ENCODE data around the gene ZNF106.

DNA sequence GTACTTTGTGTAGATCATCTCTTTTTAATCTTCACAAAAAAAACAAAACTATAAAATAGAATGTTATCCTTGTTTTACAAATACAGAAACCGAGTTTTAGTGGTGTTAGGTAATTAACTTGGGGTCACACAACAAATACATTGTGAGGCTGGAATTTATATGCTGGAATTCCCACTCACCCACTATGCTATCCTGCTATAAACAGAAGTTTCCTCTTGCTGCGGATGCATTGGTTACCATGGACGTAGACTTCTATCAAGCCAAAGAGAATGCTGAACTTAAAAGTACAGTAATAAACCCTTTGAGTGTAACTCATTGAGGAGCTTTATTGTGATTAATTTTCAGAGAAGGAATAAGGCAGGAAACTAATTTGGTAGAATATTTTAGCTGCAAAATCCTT, 13.7 kb upstream of the ZNF106 start:
- TF ChIP-seq, protein P1, sequence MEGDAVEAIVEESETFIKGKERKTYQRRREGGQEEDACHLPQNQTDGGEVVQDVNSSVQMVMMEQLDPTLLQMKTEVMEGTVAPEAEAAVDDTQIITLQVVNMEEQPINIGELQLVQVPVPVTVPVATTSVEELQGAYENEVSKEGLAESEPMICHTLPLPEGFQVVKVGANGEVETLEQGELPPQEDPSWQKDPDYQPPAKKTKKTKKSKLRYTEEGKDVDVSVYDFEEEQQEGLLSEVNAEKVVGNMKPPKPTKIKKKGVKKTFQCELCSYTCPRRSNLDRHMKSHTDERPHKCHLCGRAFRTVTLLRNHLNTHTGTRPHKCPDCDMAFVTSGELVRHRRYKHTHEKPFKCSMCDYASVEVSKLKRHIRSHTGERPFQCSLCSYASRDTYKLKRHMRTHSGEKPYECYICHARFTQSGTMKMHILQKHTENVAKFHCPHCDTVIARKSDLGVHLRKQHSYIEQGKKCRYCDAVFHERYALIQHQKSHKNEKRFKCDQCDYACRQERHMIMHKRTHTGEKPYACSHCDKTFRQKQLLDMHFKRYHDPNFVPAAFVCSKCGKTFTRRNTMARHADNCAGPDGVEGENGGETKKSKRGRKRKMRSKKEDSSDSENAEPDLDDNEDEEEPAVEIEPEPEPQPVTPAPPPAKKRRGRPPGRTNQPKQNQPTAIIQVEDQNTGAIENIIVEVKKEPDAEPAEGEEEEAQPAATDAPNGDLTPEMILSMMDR (IDR thresholded peaks at IDR 0.05 in 4 of 5, conservative IDR thresholded peaks at IDR 0.05 in 1 of 5), result no peak
- no peak for TF ChIP-seq POLR2A (IDR thresholded peaks at IDR 0.05)
